Stimulated activated CD4-positive, alpha-beta T cell treated with anti-CD3 and anti-CD28 coated beads, TNF-alpha, amount 100 ng/mL, for 4 hours (primary cell): ENCODE results near the gene RNF144B.

Source experiments
- DNase-seq, 3 experiments: peaks; one replicate each; pipeline ENCODE4 v3.0.0-alpha.2; 2020; ENCODE audit warnings: low read depth in 3 of 3

The RNF144B gene

DNA sequence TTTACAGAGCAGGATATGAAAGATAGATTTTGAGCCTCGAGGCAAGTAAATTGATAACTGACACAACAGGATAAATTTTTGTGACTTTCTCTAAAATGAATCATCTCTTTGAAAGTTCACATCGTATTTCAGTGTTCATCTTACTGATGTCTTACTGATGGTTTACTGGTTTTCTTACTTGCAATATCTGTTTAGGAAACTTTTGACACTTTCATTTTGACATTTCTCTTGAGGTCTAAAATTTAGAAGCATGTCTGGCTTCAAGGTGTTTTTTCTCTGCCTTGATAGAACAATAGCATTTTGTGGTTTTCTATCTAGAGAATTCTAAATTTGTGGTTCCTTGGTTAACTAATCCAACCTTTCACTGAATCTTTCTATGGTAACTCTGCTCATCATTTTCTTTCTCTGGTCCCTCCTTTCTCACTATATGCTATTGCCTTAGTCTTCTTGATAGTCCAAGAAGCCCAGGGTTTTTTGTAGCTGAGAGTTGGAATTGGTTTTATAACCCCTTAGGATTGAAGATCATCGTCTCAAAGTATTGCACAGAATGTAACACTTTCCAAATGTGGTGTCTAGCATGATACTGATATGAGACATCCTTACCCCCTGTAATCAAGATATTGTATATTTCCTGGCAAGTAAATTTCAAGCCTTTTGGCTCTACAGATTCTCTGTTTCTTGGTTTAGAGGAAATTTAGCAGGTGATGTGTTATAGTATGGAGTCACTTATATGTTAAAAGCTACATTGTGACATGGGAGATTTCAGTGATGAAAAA lies 98.7 kb downstream of the RNF144B start:
- DNase-seq: no peak

DNA sequence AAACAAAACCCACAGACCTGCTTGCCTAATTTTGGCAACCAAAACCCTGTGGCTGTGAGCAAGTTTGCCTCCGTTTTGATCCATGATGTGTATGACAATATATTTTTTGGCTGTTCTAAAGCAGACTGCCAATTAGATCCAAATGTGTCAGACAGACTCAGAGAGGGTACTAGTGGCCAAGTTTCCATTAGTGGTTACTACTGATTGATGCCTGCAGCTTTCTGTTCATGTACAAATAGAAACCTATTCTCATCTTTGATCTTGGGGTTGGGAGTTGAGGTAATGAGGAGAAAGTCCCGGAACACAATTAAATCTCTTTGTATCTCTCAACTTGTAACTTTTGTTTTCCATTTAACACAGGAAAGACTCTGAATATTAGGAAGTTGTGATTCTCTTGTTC lies 100.9 kb downstream of the RNF144B start:
- no peak for DNase-seq

DNA sequence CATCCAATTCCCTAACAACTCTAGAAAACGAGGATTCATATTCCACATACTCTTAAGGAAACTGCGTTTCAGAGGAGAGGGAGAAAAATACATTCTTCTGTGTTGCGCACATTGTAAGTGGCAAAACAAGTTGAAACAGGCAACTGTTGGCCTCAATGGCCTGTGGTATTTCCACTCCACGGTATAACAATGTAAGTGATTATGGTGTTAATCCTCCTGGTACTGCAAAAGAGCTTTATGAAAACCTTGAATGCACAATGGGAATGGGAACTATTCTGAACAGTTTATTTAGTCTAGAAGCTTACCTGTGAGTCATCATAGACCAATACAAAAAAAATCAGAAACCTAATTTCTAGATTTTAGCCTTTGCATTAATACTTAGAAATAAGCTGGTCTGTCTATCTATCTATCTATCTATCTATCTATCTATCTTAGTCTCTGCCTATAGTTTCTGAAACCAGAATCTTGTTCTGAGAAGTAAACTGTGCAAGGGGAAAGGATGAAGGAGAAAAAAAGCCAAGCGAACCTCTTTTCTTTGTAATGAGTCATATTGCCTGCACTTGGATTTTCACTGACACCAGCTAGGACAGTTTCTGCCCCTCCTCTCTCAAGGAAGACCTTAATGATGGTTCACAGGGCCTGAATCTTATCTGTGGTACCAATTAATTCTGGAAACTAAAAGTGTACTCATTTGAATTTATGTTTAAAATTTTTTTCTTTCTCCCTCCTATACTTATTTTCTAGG lies 101.5 kb downstream of the RNF144B start:
- no peak for DNase-seq

DNA sequence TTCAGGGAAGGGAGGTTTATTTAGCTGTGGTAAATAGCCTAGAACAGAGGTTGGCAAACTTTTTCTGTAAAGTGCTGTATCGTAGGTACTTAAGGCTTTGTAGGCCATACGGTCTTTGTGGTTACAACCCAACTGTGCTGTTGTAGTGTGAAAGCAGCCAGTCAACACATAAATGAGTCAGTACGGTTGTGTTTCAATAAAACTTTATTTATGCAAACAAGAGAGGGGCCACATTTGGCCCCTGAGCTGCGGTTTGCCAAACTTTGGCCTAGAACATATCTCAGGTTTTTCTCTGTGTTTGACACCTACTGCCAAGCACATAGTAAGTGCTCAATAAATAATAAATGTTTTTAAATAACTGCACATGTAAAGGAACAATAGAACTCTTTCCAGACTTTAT lies 102.2 kb downstream of the RNF144B start:
- DNase-seq: no peak

DNA sequence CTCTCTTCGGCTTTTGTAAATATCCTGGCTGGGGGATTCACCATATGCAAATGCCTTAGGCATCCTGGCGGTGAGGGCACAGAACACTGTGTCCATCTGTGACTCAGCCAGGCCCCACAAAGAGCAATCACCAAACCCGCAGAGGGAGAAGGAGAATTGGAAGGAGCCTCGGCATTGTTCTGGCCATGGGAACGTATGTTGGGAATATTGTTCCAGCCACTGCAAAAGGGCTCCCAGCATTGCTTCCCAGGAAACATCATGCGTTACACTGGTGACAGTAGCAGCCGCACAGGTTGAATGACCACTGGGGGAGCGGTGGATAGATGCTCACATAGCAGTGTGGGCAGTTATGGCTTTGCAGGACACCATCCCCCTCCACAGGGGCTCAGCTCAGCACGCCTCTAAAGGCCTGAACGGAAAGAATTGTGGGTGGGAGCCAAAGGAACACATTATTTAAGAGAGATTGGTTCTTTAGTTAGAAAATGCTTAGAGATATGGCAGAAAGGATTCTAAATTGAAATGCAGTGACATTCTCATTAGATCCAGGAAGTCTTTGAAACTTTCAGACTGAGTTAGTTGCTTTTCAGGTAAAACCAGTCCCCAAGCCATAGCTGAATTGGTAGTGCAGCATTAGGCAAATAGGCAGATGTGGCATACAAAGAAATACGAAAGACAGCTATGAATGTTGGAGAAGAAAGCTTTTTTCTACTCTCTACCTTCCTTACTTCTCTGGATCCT lies 104.3 kb downstream of the RNF144B start:
- no peak for DNase-seq

DNA sequence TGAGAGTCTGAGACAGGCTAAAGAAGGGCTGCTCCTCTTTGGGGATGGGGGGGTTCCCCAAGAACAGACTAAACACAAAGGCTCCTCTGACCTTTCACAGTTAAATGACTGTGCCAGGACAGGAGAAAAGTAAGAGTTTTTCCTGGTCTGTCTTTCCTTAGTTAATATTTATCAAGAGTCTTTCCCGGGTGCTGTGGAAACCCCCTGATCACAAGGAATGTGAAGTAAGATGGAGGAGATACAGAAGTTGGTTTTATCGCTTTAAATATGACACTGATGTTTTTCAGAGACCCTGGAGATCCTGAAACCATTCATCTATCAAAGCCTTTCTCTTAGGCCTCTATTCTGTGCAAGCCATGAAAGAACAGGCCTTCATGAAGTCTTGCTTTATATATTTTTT lies 105.8 kb downstream of the RNF144B start:
- no peak for DNase-seq

DNA sequence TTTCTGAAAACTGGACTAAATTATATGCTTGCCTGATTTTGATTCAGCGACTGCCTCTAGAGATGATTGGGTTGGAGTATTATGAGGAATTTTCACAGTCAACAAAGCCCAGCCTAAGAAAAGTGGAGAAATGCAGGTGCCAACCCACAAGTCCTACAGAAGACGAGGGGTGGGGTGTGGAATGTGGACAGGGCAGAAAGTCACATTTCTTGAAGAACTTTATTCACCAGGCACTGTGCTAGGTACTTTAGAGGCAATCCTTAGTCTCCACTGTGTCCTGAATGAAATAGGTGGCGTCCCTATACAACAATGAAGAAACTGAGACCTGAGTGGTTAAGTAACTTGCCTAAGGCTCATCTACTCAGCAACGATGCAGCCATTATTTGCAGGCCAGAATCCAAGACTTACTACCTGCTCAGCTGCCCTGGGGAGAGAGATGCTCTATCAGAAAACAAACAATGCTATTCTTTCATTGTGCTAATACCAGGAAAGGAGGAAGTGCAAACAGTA lies 106.3 kb downstream of the RNF144B start:
- no peak for DNase-seq

DNA sequence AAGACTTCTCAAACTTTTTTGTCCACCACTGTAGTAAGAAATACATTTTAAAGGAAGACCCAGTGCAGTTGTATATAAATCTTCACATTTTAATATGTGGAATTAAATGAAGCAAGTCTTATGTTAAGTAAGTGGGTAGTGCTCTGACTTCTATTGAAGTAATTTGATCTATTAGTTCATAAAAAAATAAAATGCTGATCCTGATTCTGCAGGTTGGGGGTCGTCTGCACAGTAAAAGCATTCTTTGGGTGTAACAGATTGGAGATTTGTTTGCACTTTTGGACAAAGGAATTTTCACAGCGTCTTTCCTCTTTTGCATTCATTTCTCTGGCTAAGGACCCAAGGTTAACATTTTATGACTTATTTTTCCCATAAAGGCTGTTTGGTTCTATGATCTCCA lies 106.8 kb downstream of the RNF144B start:
- DNase-seq: no peak

DNA sequence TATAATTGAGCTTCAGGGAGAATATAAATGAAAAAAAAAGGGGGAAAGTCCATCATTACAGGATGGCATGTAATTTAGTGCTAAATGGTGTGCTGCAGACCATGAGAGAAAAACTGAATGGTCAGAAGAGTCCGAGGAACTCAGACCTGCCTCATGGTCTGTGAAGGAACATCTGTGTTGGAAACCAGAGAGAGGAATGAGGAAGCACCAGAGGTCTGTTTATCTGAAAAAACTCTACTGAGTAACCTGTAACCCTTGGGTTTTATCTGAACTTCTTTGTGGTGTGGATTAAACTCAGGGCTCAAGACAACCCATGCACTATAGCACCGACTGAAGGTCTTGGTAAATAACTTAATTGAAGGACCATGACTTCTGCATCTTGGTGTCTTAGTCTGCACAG lies 108.1 kb downstream of the RNF144B start:
- no peak for DNase-seq

DNA sequence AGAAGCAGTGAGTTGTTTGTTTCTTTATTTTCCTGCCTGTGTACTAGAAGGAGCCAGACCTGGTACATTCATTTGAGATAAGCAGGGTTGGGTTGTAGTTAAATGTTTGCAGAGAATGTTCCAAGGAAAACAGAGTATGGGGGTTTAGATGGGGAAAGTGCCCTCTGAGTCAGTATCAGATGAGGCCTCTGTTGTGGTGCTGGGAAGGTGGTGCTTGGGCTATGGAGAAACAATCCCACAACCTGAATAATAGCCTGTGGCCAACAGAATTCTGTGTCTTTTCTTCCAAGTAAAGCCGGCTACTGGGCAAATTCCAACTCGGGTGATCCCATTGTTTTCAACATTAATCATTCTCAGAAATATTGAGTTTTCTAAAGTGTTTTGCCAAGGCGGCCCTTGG lies 109.3 kb downstream of the RNF144B start:
- DNase-seq: no peak

DNA sequence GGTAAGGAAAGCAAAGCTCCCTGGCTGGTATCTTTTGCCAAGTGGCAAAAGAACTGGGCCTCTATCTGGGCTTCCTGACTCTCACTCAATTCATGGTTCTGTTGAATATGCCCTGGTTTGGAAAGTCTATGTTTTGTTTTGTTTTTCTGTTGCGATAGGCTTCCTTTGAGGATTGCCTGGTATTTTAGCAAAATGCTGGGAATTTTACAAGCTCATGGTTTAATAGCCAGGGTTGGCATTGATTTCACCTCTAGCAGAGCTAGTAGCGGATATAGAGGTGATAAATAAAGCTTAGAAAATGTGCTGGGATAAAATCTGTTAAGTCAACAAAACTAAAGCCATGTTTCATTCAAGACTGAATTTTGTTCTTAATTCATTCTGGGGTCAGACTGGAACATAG lies 109.9 kb downstream of the RNF144B start:
- no peak for DNase-seq

DNA sequence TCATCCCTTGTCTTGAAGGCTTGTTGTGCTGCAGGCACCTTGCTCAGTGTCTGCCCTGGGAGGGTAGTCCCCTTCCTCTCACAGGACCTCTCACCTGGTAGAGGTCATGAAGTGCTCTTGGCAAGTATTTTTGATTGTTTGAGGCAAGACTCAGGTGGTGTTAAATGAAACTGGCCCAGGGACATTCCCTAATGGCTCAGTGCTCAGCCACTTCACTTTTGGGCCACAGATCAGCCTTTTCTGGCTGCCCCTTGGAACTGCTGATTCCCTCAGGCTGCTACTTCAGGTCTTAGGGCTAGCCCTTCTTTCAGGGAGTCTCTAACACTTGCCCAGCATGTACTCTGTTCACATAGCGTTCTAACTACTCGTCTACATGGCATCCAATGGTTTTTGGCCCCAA lies 111.3 kb downstream of the RNF144B start:
- DNase-seq: no peak

DNA sequence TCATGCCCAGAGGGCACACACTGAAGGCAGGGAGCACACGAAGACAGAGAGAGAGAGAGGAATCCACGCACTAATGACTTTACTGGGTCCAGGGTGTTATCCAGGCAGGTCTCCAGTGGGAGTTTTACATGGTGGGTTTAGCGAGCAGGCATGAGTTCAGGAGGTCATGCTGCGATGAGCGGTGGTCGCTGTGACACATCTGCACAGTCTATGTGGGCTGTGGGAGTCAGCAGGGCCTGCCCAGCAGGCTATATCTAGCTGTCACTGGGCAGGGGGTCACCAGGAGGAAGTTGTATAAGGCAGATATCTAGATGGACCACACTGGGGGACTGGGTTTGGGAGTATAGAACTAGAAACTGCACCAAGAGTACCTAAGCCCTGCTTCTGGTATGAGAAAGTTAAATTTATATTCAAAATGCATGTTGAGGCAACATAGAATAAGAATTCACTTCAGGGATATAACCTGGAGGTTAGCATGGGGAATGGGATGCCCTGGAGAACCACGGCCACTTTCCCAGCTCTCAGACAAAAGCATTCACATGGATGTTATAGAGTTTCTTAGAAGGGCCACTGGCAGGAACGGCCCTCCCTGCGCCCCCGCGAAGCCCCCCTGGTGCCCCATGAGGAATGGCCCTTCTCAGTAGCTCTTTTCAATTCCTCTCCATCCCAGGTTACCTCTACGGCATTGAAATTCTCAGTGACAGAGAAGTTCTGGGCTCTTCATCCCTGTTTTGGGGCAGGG lies 113.9 kb downstream of the RNF144B start:
- DNase-seq: no peak

DNA sequence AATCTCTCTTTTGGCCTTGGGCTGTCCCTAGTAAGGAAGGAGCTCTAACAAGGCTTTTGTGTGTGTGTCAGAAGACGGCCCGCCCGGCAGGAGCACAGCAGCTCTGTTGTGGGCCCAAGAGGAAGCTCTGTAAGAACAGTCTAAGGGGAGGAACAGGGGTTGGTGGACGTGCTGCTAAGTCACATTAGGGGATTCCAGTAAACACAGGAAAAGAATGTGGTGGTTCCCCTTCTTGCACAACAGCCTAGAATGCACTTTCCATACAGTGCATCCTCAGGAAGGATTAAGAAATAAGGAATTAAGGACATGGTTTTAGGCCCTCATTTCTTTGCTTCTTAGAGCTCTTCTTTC lies 114.5 kb downstream of the RNF144B start:
- no peak for DNase-seq

DNA sequence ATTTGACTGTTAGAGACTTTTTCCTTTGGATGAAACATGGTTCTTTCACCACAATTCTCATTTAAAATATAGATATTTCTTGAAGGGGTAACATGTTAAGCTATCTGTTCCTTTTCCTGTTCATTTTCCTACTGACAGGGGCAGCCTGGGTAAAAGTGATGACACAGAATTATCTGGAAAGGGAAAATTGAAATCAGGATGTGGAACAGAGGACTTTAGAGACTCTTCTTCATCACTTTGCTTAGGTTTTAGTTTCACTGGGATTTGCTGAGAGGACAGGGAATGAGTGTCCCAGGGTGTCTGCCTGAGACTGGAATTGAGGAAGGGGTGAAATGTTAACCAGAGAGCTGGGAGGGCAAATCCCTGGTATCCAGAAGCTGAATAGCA lies 116.0 kb downstream of the RNF144B start:
- DNase-seq: no peak

DNA sequence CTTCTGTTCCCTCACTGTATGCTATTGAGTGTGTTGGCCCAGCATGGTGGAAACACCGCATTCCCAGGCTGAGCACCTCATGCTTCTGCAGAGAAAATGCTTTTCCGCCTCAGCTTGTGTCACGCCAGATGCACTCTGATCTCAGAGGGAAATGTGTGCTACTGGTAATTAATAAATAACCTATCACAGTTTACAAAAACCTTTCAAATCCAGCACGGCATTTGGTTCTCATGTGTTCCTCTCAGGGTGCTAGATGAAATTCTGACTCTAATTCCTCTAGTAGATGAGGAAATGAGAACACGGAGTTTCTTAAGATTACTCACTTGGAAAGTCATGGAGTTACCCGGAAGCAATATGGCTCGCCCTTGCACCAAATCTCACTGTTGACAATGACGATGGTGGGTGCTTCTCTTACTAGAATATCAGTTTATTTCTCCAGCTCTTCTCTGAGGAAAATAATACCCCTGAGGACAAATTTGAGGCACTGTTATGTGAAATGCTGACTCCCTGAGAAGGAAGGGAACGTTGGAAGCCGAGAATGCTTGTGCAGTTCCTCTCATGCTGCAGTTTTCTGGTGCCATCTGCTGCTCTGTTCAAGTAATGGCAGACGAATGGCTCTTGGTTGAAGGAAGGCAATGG lies 116.6 kb downstream of the RNF144B start:
- no peak for DNase-seq

DNA sequence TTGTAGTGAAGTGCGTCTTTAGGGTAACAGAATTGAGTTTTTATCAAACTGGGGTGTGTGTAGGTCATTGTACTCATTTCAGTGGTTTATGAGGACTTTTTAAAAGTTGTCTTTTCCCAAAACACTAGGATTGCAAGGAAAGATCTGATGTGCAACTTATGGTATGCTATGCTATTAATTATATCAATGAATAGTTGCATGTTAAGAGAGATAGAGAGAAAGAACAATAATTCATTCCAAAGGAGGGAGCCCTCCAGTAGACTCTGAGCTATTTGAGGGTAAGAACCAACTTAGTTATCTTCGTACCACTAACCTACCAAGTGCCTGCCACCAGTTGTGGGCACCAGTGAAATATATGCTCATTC lies 117.1 kb downstream of the RNF144B start:
- no peak for DNase-seq

DNA sequence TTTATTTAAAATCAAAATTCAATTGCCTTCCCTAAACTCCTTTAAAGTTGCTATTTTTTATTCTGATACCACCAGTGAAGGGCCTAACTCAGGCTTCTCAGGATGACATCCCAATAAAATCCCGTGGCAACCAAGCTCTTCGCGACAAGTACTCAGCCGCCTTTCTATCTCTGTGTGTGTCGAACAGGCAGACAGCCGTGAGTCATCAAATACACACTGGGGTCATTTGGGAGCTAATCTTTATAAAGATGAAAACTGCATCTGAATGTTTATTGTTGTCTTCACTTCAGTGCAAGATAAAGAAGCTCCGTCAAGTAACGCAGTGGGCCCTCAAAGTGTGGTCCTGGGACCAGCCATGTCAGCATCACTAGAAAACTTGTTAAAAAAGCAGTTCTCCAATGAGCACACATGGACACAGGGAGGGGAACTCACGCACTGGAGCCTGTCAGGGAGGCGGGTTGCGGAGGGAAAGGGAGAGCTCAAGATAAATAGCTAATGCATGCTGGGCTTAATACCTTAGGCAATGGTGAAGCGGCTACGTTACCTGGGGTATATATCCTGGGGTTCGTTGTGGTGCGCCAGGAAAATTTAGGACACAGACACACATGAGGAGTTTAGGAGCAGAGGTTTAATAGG lies 119.3 kb downstream of the RNF144B start:
- DNase-seq: no peak

DNA sequence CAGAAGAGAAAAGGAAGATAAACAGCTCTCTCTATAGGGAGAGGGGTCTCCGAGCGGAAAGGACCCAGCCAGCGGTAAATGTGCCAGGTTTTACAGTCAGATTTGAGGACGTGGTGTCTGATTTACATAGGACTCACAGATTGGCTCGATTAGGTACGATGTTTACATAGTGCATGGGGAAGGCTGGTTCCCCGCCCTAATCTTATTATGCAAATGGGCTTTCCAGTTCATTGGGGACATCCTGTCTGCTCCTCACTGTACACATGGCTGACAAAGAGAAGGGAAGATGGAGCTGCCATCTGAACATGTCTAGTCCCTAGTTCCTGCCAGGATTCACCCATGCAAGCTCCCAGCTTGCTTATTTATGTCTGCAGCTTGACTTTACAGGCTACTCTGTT lies 119.9 kb downstream of the RNF144B start:
- no peak for DNase-seq

DNA sequence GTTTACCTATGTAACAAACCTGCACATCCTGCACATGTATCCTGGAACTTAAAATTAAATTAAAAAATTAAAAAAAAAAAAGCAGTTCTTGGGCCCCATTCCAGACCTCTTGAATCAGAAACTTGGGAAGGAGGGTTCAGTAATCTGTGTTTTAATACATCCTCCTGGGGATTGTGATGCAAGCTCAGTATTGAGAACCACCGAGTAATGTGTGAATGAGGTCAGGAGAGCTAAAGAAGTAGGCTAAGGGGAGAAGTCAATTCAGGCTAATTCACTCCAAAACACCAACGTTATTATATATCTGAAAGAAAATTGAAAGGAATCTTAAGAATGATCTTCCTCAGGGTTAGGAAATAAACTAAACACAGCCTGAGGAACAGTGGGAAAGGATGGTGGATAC lies 120.4 kb downstream of the RNF144B start:
- no peak for DNase-seq
